Panc1 (cell line): ENCODE data around the gene TMPRSS6. TPM values are rescaled to one million over a fixed set of nuclear protein-coding genes. Genes with fewer than 3 reads are reported as not detected.

Experiments used
- ATAC-seq: fragments of 200-7000 bp; cut with Tn5 transposase; 2 replicates; pipeline ENCODE4 v1.9.1; 2020; ENCODE audit warnings: mild to moderate bottlenecking, moderate library complexity
- BruUV-seq: library from RNA; stranded (reverse); fragments of 400-500 nt; replicated peaks from 2 replicates; lab custom pipeline; 2021; lab: Mats Ljungman, UMichigan
- CTCF ChIA-PET: fragments of 300-600 bp; sonication (Branson Sonifier 250); formaldehyde crosslinking; loops from one replicate; lab custom pipeline; 2022; ENCODE audit warnings: antibody characterized with exemption; lab: Charles Lee
- POLR2A ChIA-PET: fragments of 300-600 bp; sonication (Branson Sonifier 250); formaldehyde crosslinking; loops from one replicate; lab custom pipeline; 2022; ENCODE audit warnings: antibody characterized with exemption; lab: Charles Lee
- DNase-seq: peaks from one replicate; pipeline ENCODE4 v3.0.0-alpha.2; 2010; ENCODE audit warnings: low read depth, low spot score
- H3K27ac ChIP-seq: 2 replicates; pipeline ENCODE4 v1.5.1; 2011; ENCODE audit warnings: mild to moderate bottlenecking, low read length, inconsistent platforms
- H3K27me3 ChIP-seq: fragments of 200-500 bp; sonication (Bioruptor generic); 2 replicates; pipeline ENCODE4 v1.6.0; 2014; ENCODE audit warnings: low read length, inconsistent platforms; ENCODE audit not compliant: control insufficient read depth, insufficient read depth
- H3K36me3 ChIP-seq: fragments of 200-500 bp; sonication (Bioruptor generic); 2 replicates; pipeline ENCODE4 v1.5.1; 2014; ENCODE audit warnings: inconsistent platforms, mild to moderate bottlenecking, low read length, moderate library complexity; ENCODE audit not compliant: control insufficient read depth, insufficient read depth
- H3K4me1 ChIP-seq: 2 replicates; pipeline ENCODE4 v1.5.1; 2011; ENCODE audit warnings: inconsistent platforms, mild to moderate bottlenecking, low read length, moderate library complexity; ENCODE audit not compliant: control insufficient read depth, insufficient read depth
- H3K4me3 ChIP-seq, 2 experiments: 2 replicates each; pipeline ENCODE4 v1.5.1; 2011 to 2012; ENCODE audit warnings: low read depth in 2 of 2, low read length in 2 of 2, mild to moderate bottlenecking in 2 of 2, inconsistent platforms in 1 of 2, moderate library complexity in 1 of 2
- H3K9me3 ChIP-seq: fragments of 200-500 bp; sonication (Bioruptor generic); 2 replicates; pipeline ENCODE4 v1.5.1; 2014; ENCODE audit warnings: low read depth, mild to moderate bottlenecking, inconsistent platforms, low read length, moderate library complexity; ENCODE audit not compliant: control insufficient read depth, insufficient read depth
- CTCF ChIP-seq: fragments of 450-650 bp; IDR thresholded peaks from 2 replicates; pipeline ENCODE4 v1.5.1; 2017; ENCODE audit warnings: mild to moderate bottlenecking
- POLR2AphosphoS5 ChIP-seq: IDR thresholded peaks from 2 replicates; pipeline ENCODE4 v1.6.1; 2012; ENCODE audit warnings: mild to moderate bottlenecking, low read depth, low read length, moderate library complexity
- REST ChIP-seq, 2 experiments: IDR thresholded peaks; 2 replicates each; pipeline ENCODE4 v1.6.1; 2011 to 2012; ENCODE audit warnings: low read depth in 2 of 2, control low read depth in 1 of 2, low read length in 1 of 2, mild to moderate bottlenecking in 1 of 2, moderate library complexity in 1 of 2; ENCODE audit not compliant: insufficient read depth in 1 of 2
- SIN3A ChIP-seq: IDR thresholded peaks from 2 replicates; pipeline ENCODE4 v1.6.1; 2012; ENCODE audit warnings: low read depth, mild to moderate bottlenecking, low read length, moderate library complexity, borderline replicate concordance; ENCODE audit not compliant: insufficient read depth
- TCF7L2 ChIP-seq: IDR thresholded peaks from 2 replicates; pipeline ENCODE4 v1.6.1; 2011; ENCODE audit warnings: mild to moderate bottlenecking, low read depth, low read length, inconsistent platforms
- in situ Hi-C: cut with HindIII; loops from 2 replicates; pipeline ENCODE4 v1.10.0; 2016; ENCODE audit warnings: low sequenced_read_pairs, low pct_unique_long_range_greater_than_20kb
- intact Hi-C: fragments of 100-400 bp; cut with micrococcal nuclease; formaldehyde crosslinking; loops from one replicate; pipeline ENCODE4 v1.10.0; 2022; ENCODE audit not compliant: unreplicated experiment
- total RNA-seq: library from RNA; stranded (reverse); gene quantifications from one replicate; pipeline ENCODE4 v1.2.1, GENCODE V29; 2021; ENCODE audit not compliant: unreplicated experiment

TMPRSS6 gene
- total RNA-seq, 1 experiment from 2014 or later = not detected

- no peak overlapping the region for H3K4me3 ChIP-seq
- TF ChIP-seq REST (IDR thresholded peaks at IDR 0.05; ENCODE audit: insufficient read depth in 1 of 2, low read depth in 2 of 2, low read length in 1 of 2) = no peak
- no peak for TF ChIP-seq POLR2AphosphoS5
- TF ChIP-seq CTCF = no peak
- no peak for TF ChIP-seq TCF7L2
- TF ChIP-seq SIN3A = no peak
- no TSS peak for BruUV-seq
- ChIA-PET POLR2A (no interaction called here), CTCF (no interaction called here)
- ATAC-seq (no peak), DNase-seq (no peak)
- H3K9me3 ChIP-seq = no peaks in the 10 kb centered on the region
- in situ Hi-C loops (no loop called here), intact Hi-C loops (no loop called here)
- no peaks in the 10 kb centered on the region for H3K27me3 ChIP-seq
- H3K27ac ChIP-seq = no peak overlapping the region
- H3K4me1 ChIP-seq = no peaks in the 10 kb centered on the region
- H3K36me3 ChIP-seq = no peaks in the 10 kb centered on the region
These were observed 8.0 kb downstream of the TMPRSS6 start for GRCh38 chr22:37101311-37102066.

- H3K9me3 ChIP-seq = no peaks in the 10 kb centered on the region
- intact Hi-C loops = no loop called here
- H3K27ac ChIP-seq = no peak overlapping the region
- no TSS peak for BruUV-seq
- no peak overlapping the region for H3K4me3 ChIP-seq
- H3K27me3 ChIP-seq = no peaks in the 10 kb centered on the region
- CTCF ChIA-PET = no interaction called here
- POLR2A ChIA-PET = interaction anchor here (0.6 kb wide), 1 partner anchor 1016 kb away, joined by 8 read pairs; no protein-coding TSS in a partner anchor
- no peaks in the 10 kb centered on the region for H3K4me1 ChIP-seq
- in situ Hi-C loops = no loop called here
- no peaks in the 10 kb centered on the region for H3K36me3 ChIP-seq
- DNase-seq = no peak
- no peak for ATAC-seq
- no peak for TF ChIP-seq POLR2AphosphoS5
These were observed 8.9 kb downstream of the TMPRSS6 start for GRCh38 chr22:37100589-37101127.
